SU-DHL-6 (cell line): ENCODE measurements around the gene RBP7.

Experiments used
- H2AFZ ChIP-seq: fragments of 200-600 bp; sonication (generic); 2 replicates; pipeline ENCODE4 v1.6.1; 2014; ENCODE audit warnings: low read depth, mild to moderate bottlenecking, moderate library complexity, mixed read lengths, antibody characterized with exemption, low read length; ENCODE audit not compliant: severe bottlenecking
- H3F3A ChIP-seq: fragments of 200-600 bp; shearing (Covaris generic); 2 replicates; pipeline ENCODE4 v1.6.0; 2016; ENCODE audit warnings: antibody characterized with exemption, mild to moderate bottlenecking; ENCODE audit not compliant: insufficient read depth
- H3K27ac ChIP-seq: fragments of 200-600 bp; sonication (generic); 2 replicates; pipeline ENCODE4 v1.5.1; 2016; ENCODE audit warnings: low read depth, mild to moderate bottlenecking, low read length, moderate library complexity, mixed read lengths
- H3K27me3 ChIP-seq: fragments of 200-600 bp; sonication (generic), shearing (Covaris generic); 2 replicates; pipeline ENCODE4 v1.6.0; 2014; ENCODE audit warnings: mild to moderate bottlenecking, low read length
- H3K36me3 ChIP-seq: fragments of 200-600 bp; sonication (generic); 2 replicates; pipeline ENCODE4 v1.6.1; 2014; ENCODE audit warnings: mild to moderate bottlenecking, low read length, mixed read lengths
- H3K4me2 ChIP-seq: fragments of 300-600, 200-600 bp; shearing (Covaris generic), sonication (generic); 2 replicates; pipeline ENCODE4 v1.6.0; 2014; ENCODE audit warnings: low read length, low read depth, mild to moderate bottlenecking; ENCODE audit not compliant: poor library complexity, severe bottlenecking
- H3K4me3 ChIP-seq: fragments of 200-600 bp; sonication (generic); 2 replicates; pipeline ENCODE4 v1.5.1; 2014; ENCODE audit warnings: antibody characterized with exemption, low read length, mild to moderate bottlenecking, mixed read lengths; ENCODE audit not compliant: insufficient read depth, poor library complexity, severe bottlenecking
- H3K79me2 ChIP-seq: fragments of 200-600 bp; sonication (generic); 2 replicates; pipeline ENCODE4 v1.6.1; 2014; ENCODE audit warnings: mild to moderate bottlenecking, low read length, moderate library complexity; ENCODE audit not compliant: insufficient read depth
- H3K9ac ChIP-seq: fragments of 200-600 bp; sonication (generic); 2 replicates; pipeline ENCODE4 v1.7.0; 2014; ENCODE audit warnings: mild to moderate bottlenecking, low read length
- H3K9me2 ChIP-seq: fragments of 200-600 bp; sonication (generic); replicated peaks from 2 replicates; pipeline ENCODE4 v1.6.1; 2014; ENCODE audit warnings: low read length; ENCODE audit not compliant: insufficient read depth
- H3K9me3 ChIP-seq: fragments of 200-600 bp; sonication (generic); 2 replicates; pipeline ENCODE4 v1.6.1; 2014; ENCODE audit warnings: low read length, mixed read lengths; ENCODE audit not compliant: insufficient read depth
- H4K20me1 ChIP-seq: fragments of 200-600 bp; sonication (generic); 2 replicates; pipeline ENCODE4 v1.6.1; 2014; ENCODE audit warnings: low read depth, mild to moderate bottlenecking, antibody characterized with exemption, low read length, moderate library complexity, mixed read lengths
- EZH2phosphoT487 ChIP-seq: fragments of 200-600 bp; sonication (generic), shearing (Covaris generic); conservative IDR thresholded peaks from 2 replicates; pipeline ENCODE4 v1.6.1; 2018; ENCODE audit warnings: mild to moderate bottlenecking, antibody characterized with exemption, low read length, moderate library complexity, mixed read lengths
- TF ChIP-seq, protein P1 (sequence below): fragments of 200-600 bp; sonication (generic); IDR thresholded peaks from one replicate; pipeline ENCODE4 v1.5.1; 2017; ENCODE audit warnings: antibody characterized with exemption, mild to moderate bottlenecking, low read length, moderate library complexity; ENCODE audit not compliant: insufficient read depth, poor library complexity, severe bottlenecking

RBP7 gene

DNA sequence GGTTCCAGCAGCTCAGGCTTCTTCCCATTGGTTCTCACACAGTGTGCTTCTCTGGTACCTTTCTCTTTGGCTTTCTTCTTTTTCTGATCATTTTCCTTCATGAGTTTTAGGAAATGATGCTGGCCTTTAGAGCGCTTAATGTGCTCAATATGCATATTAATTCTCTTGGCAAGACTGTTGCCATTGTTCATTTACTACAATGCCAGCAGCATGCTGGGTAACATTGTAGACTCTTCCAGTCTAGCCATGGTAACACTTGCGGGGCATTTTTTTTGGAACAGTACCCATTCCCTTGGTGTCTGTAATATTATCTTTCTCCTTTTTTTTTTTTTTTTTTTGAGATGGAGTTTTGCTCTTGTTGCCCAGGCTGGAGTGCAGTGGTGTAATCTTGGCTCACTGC lies 57.4 kb downstream of the RBP7 start:
- Histone ChIP-seq H3K9ac (no peak overlapping the region), H3K4me2 (no peak overlapping the region), H3K27me3 (no peaks in the 10 kb centered on the region), H4K20me1 (no peaks in the 10 kb centered on the region), H3K36me3 (no peaks in the 10 kb centered on the region), H3K9me2 (no peaks in the 10 kb centered on the region), H3K27ac (no peak overlapping the region), H3K9me3 (no peaks in the 10 kb centered on the region), H3K4me3 (no peak overlapping the region), H3K79me2 (peaks cover 5% of the 10 kb centered on the region; the same call in 1 of the 2 replicates), H3F3A (no peaks in the 10 kb centered on the region), H2AFZ (no peak overlapping the region)
- TF ChIP-seq EZH2phosphoT487 = no peak

- no peak overlapping the region for H2AFZ ChIP-seq
- no peak overlapping the region for H3K27ac ChIP-seq
- H3F3A ChIP-seq = no peaks in the 10 kb centered on the region
- H3K4me2 ChIP-seq = no peak overlapping the region
- H3K9me3 ChIP-seq = no peaks in the 10 kb centered on the region
- H3K9ac ChIP-seq = no peak overlapping the region
- H3K36me3 ChIP-seq = no peaks in the 10 kb centered on the region
- no peaks in the 10 kb centered on the region for H3K9me2 ChIP-seq
- no peak for TF ChIP-seq EZH2phosphoT487
- TF ChIP-seq, protein P1, sequence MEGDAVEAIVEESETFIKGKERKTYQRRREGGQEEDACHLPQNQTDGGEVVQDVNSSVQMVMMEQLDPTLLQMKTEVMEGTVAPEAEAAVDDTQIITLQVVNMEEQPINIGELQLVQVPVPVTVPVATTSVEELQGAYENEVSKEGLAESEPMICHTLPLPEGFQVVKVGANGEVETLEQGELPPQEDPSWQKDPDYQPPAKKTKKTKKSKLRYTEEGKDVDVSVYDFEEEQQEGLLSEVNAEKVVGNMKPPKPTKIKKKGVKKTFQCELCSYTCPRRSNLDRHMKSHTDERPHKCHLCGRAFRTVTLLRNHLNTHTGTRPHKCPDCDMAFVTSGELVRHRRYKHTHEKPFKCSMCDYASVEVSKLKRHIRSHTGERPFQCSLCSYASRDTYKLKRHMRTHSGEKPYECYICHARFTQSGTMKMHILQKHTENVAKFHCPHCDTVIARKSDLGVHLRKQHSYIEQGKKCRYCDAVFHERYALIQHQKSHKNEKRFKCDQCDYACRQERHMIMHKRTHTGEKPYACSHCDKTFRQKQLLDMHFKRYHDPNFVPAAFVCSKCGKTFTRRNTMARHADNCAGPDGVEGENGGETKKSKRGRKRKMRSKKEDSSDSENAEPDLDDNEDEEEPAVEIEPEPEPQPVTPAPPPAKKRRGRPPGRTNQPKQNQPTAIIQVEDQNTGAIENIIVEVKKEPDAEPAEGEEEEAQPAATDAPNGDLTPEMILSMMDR = no peak
- no peaks in the 10 kb centered on the region; the same call in 1 of the 2 replicates for H3K79me2 ChIP-seq
- H3K4me3 ChIP-seq = no peak overlapping the region
- no peaks in the 10 kb centered on the region for H3K27me3 ChIP-seq
- H4K20me1 ChIP-seq = no peaks in the 10 kb centered on the region
Measured at GRCh38 chr1:10056599-10056987, 59.6 kb downstream of the RBP7 start.

DNA sequence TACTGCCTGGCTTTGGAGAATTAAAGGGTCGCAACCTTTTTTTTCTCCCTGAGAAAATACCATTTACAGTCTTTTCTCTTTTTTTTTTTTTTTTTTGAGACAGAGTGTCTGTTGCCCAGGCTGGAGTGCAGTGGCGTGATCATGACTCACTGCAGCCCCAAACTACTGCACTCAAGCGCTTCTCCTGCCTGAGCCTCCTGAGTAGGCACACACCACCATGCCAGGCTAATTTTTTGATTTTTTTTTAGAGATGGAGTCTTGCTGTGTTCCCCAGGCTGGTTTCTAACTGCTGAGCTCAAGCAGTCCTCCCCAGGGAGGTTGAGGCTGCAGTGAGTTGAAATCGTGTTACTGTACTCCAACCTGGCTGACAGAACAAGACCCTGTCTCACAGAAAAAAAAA lies 60.3 kb downstream of the RBP7 start:
- no peaks in the 10 kb centered on the region for H3K27me3 ChIP-seq

GRCh38 chr1:10057796-10058195 lies 60.8 kb downstream of the RBP7 start:
- H2AFZ ChIP-seq = no peak overlapping the region
- H3K9me3 ChIP-seq = no peaks in the 10 kb centered on the region
- H3F3A ChIP-seq = no peaks in the 10 kb centered on the region
- H3K9me2 ChIP-seq = no peaks in the 10 kb centered on the region
- no peaks in the 10 kb centered on the region for H3K27me3 ChIP-seq
- H3K79me2 ChIP-seq = no peaks in the 10 kb centered on the region; the same call in 1 of the 2 replicates
- H4K20me1 ChIP-seq = no peaks in the 10 kb centered on the region
- no peak overlapping the region for H3K9ac ChIP-seq
- H3K27ac ChIP-seq = no peak overlapping the region
- TF ChIP-seq EZH2phosphoT487 = no peak
- TF ChIP-seq, protein P1 = no peak
- H3K4me3 ChIP-seq = no peak overlapping the region
- no peak overlapping the region for H3K4me2 ChIP-seq
- no peaks in the 10 kb centered on the region for H3K36me3 ChIP-seq

More for the DNA sequence above, 60.3 kb downstream of the RBP7 start:
- H3K4me2 ChIP-seq = no peak overlapping the region
- H3K9me2 ChIP-seq = no peaks in the 10 kb centered on the region
- no peaks in the 10 kb centered on the region for H3K36me3 ChIP-seq
- H3K9me3 ChIP-seq = no peaks in the 10 kb centered on the region
- H2AFZ ChIP-seq = no peak overlapping the region
- no peak overlapping the region for H3K9ac ChIP-seq
- no peaks in the 10 kb centered on the region for H3F3A ChIP-seq
- H3K4me3 ChIP-seq = no peak overlapping the region
- H3K79me2 ChIP-seq = no peaks in the 10 kb centered on the region; the same call in 1 of the 2 replicates
- TF ChIP-seq EZH2phosphoT487 = no peak
- TF ChIP-seq, protein P1 = no peak
- no peak overlapping the region for H3K27ac ChIP-seq
- H4K20me1 ChIP-seq = no peaks in the 10 kb centered on the region
